ENCODE results near the gene TBCA.

DNA sequence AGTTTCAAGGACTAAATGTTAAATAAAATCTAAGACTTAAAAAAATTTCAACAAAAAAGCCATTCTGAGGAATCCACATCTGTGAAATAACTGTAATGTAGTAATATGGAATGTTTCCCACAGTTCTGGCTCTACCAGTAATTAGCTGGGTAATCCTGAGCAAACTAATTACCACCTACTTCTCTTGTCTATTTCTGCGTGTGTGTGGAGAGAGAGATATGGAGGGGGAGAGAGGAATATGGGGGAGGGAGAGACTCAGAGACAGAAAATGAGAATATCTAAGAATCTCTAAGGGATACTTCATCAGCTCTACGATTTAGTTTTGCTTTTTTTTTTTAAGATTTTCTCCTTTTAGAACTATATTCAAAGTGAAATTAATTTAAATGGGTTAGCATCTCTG is 28.0 kb downstream of the TBCA start:
- TF ChIP-seq, protein P1, sequence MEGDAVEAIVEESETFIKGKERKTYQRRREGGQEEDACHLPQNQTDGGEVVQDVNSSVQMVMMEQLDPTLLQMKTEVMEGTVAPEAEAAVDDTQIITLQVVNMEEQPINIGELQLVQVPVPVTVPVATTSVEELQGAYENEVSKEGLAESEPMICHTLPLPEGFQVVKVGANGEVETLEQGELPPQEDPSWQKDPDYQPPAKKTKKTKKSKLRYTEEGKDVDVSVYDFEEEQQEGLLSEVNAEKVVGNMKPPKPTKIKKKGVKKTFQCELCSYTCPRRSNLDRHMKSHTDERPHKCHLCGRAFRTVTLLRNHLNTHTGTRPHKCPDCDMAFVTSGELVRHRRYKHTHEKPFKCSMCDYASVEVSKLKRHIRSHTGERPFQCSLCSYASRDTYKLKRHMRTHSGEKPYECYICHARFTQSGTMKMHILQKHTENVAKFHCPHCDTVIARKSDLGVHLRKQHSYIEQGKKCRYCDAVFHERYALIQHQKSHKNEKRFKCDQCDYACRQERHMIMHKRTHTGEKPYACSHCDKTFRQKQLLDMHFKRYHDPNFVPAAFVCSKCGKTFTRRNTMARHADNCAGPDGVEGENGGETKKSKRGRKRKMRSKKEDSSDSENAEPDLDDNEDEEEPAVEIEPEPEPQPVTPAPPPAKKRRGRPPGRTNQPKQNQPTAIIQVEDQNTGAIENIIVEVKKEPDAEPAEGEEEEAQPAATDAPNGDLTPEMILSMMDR (IDR thresholded peaks at IDR 0.05; ENCODE audit: extremely low read depth in 1 of 2, insufficient read depth in 1 of 2, low read depth in 1 of 2, low read length in 2 of 2): no peak
- TF ChIP-seq POLR2AphosphoS5 (IDR thresholded peaks at IDR 0.05; ENCODE audit: insufficient read depth, low read depth, low read length): no peak

Data from endothelial cell of umbilical vein (primary cell).